Measurements from ENCODE around the gene GNG7. TPM values are rescaled to one million over a fixed set of nuclear protein-coding genes. Genes with fewer than 3 reads are reported as not detected.

GNG7 gene
- total RNA-seq, 1 donor from 2014 or later = 0.13 TPM

DNA sequence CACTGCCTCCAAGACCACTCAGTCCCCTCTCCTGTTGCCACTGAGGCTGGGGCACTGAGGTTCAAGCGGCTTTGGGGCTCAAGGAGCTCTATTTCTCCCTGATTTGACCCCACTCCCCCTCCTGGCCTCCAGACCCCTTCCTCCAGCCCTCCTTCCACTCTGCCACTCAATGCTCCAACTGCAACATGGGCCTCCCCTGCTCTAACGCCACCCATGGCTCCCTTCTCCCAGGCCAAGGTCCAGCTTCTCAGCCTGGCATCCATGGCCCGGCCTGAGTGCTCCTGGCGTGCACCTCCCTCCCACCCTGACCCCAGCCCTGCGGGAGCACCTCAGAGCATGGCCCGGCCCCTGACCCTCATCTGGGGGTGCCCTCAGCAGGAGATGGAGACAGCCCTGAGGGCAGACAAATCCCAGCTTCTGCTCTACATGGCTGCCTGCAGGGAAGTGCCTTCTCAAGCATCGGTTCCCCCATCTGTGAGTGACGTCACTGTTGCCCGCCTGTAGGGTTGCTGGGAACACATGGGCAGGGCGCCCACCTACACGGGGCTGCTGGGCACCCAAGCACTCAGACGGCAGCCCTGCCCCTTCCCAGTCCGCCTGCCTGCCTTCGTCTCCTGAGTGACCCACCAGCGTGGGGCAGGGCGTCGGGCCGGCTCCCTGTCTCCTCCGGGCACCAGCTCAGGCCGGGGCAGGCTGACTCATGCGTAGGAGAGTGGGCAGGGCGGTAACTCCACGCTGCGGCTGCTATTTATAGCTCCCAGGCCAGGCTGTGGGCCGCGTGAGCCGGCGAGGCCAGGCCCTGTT, 20.2 kb upstream of the GNG7 start:
- Mint-ChIP-seq H3K9me3 (no peaks in the 10 kb centered on the region), H3K27ac (no peak overlapping the region), H3K4me1 (ENCODE audit: low read depth) (no peaks in the 10 kb centered on the region), H3K27me3 (ENCODE audit: insufficient read depth) (peaks cover 31% of the 10 kb centered on the region), H3K36me3 (ENCODE audit: low read depth) (no peaks in the 10 kb centered on the region), H3K4me3 (no peak overlapping the region)
- no peak for DNase-seq (ENCODE audit: low spot score)
- intact Hi-C loops (cut with micrococcal nuclease) = no loop called here

DNA sequence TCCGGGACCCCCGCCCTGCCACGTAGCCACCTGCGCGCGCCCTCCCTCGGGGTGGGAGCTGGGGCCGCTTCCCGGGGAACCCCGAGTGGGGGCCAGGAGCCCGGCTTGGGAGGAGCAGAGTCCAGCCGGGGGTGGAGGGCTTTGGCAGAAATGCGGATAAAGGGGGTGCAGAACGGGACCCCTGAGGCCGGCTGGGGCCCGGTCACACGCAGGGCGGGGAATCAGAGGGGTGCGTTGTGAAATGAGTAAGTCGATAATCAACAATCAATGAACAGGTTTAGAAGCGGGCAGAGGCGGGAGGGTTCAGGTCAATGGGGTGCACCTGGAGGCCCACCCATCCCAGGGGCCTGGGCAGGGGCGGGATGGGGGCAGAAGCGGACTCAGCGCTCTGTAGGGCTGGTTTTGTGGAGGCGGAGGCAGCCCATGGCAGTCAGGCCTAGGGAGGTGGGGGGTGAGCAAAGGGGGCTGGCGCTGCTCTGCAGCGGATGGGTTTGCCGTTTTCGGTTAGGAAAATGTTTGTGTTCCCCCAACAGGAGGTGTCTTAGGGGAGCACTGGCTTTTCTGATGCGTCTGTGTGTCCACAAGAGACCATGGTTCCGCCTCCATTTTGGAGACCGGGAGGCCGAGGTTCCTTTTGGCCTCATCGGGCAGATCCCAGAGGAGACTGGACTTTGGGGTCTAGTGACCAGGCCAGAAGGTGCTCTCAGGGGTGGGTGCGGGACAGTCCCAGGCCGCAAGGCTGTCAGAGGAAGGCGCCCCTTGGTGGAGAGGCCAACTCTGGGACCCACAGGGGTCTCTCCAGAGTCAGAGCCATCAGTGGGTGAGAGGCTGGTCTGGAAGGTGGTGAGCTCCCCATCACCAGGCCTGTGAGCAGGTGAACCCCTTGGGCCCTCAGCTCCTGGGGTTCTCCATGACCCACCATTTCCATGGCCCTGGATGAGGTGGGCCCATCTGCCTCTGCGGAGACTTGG, 19.4 kb upstream of the GNG7 start:
- Mint-ChIP-seq H3K36me3 (ENCODE audit: low read depth) (no peaks in the 10 kb centered on the region), H3K9me3 (no peaks in the 10 kb centered on the region), H3K4me3 (no peak overlapping the region), H3K4me1 (ENCODE audit: low read depth) (no peaks in the 10 kb centered on the region), H3K27me3 (ENCODE audit: insufficient read depth) (peaks cover 31% of the 10 kb centered on the region), H3K27ac (no peak overlapping the region)
- no peak for DNase-seq (ENCODE audit: low spot score)
- intact Hi-C loops (cut with micrococcal nuclease) = no loop called here

DNA sequence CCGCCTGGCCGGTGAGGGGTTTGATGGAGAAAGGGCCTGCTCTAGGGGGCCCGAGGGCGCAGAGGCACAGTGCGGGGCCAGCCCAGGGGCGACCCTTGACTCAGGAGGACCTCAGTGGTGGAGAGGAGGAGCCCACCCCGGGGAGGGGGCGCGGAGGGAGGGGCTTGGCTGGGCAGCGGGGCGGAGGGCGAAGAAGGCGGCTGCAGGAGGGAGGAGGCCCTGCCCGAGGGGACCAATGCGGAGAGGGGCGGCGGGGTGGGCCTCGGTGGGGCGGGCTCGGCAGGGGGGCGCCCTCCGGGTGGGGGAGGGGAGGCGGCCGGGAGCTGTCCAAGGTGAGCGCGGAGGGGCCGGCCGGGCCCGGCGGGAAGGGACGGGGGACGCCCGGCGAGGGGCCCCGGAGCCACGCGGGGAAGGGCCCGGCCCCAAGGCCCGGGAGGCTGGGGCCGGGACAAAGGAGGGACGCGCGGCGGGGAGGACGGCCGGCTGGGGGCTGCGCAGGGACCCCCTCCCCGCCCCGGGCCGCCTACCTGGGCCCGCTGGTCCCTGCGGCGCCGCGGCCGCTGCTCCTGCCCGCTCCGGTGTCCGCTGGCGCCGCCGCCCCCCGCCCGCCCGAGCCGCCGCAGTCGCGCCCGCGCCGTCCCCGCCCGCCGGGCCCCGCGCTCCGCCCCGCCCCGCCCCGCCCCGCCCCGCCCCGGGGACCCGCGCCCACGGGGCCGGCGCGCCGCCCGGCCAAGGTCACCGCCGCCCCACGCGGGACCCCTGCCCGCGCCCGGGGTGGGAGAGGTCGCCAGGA, 18.5 kb upstream of the GNG7 start, which contains the start of gene DIRAS1:
Gene DIRAS1 (minus strand): TSS at position 596 of the 793 bp plus-strand sequence. CDS start 3,566 bp downstream, outside the sequence.
- H3K4me3 Mint-ChIP-seq = no peak within 1 kb of the TSS
- intact Hi-C loops (cut with micrococcal nuclease) = no loop called here
- H3K9me3 Mint-ChIP-seq = peaks cover under 1% of the 10 kb centered on the region
- H3K4me1 Mint-ChIP-seq (ENCODE audit: low read depth) = no peaks in the 10 kb centered on the region
- H3K27ac Mint-ChIP-seq = no peak within 1 kb of the TSS
- H3K27me3 Mint-ChIP-seq (ENCODE audit: insufficient read depth) = peaks cover 28% of the 10 kb centered on the region
- no peak for DNase-seq (ENCODE audit: low spot score)
- no peaks in the 10 kb centered on the region for H3K36me3 Mint-ChIP-seq (ENCODE audit: low read depth)

DNA sequence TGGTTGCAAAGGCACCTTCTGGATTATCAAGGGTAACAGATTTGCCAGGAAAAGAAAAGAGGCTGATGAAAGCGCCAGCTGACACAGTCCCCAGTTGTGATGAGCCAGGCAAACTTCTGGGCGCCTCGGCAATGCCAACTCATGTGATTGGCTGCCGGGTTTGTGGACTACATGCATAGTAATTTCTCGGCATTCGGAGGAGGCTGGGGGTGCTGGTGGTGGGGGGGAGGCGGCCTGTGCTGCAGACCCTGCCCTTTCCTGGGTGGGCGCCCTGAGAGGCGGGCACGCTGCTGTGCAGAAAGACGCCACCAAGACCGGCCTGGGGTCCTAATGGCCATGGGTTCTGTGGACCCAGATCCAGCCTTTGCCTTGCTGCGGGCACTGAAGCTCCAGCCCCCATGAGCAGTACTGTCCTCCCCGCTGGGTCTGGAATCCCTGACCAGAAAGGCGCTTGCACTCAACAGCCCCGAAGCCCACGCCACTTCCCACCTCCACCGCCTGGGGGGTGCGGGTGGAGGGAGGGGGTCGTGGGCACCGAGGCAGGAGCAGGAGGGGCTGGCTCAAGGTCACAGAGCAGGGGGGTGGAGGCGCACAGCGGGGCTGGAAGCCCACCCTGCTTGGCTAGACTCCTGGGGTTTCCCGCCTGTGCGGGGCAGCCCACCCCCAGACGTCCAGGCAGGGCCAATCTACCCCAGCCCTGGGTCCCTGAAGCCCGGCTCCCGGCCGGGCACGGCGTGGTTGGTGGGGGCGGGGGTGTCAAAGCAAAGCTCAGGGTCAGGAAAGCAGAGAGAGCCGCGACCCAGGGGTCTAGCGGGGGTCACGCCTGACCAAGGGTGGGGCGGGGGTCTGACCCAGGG, 17.7 kb upstream of the GNG7 start:
- no peaks in the 10 kb centered on the region for H3K4me1 Mint-ChIP-seq (ENCODE audit: low read depth)
- DNase-seq (ENCODE audit: low spot score) = no peak
- no peak overlapping the region for H3K27ac Mint-ChIP-seq
- H3K27me3 Mint-ChIP-seq (ENCODE audit: insufficient read depth) = peaks cover 26% of the 10 kb centered on the region
- intact Hi-C loops (cut with micrococcal nuclease) = no loop called here
- H3K4me3 Mint-ChIP-seq = no peak overlapping the region
- no peaks in the 10 kb centered on the region for H3K36me3 Mint-ChIP-seq (ENCODE audit: low read depth)
- H3K9me3 Mint-ChIP-seq = peaks cover 9% of the 10 kb centered on the region

DNA sequence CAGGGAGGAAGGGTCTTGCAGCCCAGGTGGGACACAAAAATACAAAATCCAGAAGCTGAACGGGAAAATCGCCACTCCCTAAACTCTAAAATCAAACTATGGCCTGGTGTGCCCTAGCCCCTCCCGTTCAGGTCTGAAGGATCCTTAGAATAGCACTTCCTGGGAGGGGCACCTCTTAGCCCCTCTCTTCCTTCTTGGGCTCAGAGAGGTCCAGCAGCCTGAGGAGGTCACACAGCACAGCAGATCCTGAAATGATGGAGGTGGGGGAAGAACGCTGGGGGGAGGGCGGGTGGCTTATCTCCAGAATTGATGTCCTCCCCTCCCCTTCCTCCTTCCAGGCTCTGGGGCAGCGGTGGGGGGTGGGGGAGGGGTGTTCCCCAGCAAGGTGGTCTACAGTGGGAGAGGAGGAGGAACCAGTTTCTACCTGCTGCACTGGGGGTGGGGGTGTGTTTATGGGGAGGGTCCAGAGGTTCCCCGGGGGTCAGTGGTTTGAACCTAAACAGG, 16.8 kb upstream of the GNG7 start:
- Mint-ChIP-seq H3K4me3 (no peak overlapping the region), H3K27ac (no peak overlapping the region), H3K4me1 (ENCODE audit: low read depth) (no peaks in the 10 kb centered on the region), H3K9me3 (peaks cover 11% of the 10 kb centered on the region), H3K27me3 (ENCODE audit: insufficient read depth) (peaks cover 26% of the 10 kb centered on the region), H3K36me3 (ENCODE audit: low read depth) (no peaks in the 10 kb centered on the region)
- no peak for DNase-seq (ENCODE audit: low spot score)
- intact Hi-C loops (cut with micrococcal nuclease) = no loop called here

DNA sequence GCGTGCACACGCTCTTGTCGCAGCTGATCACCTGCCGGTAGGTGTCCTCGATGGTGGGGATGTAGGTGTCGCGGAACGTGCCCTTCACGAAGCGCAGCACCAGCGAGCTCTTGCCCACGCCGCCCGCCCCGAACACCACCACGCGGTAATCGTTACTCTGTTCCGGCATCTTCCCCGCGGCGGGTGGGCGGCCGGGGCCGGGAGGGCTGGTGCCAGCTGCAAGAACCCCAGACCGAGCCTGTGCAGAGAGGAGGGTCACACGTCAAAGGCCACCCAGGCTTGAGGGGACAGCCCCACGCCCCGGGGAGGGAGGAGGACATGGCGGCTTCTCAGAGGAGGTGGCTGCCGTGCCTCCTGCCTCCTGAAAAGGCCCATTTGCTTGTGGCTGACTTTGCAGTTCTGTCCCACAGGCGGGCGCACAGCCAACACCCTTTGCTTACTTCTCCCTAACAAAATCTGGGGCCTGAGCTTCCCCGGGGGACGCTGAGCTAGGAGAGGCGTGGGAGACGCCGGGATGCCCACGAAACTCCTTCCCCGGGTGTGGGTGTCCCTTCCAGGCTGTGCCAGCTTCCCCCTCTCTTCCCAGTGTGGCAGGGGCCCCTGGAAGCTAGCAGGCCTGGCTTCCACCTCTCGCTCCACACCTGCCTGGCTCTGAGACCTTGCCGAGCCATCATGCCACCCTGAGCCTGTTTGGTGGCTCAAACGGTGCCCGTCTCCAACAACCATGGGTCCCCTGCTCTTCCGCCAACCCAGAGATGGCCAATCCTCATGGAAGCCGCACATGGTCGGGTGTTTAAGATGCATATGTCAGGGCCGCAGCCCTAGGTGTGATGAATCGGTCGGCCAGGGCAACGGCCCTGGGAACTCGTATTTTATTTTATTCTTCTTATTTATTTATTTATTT, 15.4 kb upstream of the GNG7 start:
- Mint-ChIP-seq H3K4me1 (ENCODE audit: low read depth) (no peaks in the 10 kb centered on the region), H3K27me3 (ENCODE audit: insufficient read depth) (peaks cover 24% of the 10 kb centered on the region), H3K9me3 (peaks cover 11% of the 10 kb centered on the region), H3K27ac (no peak overlapping the region), H3K36me3 (ENCODE audit: low read depth) (no peaks in the 10 kb centered on the region), H3K4me3 (no peak overlapping the region)
- intact Hi-C loops (cut with micrococcal nuclease) = no loop called here
- no peak for DNase-seq (ENCODE audit: low spot score)

DNA sequence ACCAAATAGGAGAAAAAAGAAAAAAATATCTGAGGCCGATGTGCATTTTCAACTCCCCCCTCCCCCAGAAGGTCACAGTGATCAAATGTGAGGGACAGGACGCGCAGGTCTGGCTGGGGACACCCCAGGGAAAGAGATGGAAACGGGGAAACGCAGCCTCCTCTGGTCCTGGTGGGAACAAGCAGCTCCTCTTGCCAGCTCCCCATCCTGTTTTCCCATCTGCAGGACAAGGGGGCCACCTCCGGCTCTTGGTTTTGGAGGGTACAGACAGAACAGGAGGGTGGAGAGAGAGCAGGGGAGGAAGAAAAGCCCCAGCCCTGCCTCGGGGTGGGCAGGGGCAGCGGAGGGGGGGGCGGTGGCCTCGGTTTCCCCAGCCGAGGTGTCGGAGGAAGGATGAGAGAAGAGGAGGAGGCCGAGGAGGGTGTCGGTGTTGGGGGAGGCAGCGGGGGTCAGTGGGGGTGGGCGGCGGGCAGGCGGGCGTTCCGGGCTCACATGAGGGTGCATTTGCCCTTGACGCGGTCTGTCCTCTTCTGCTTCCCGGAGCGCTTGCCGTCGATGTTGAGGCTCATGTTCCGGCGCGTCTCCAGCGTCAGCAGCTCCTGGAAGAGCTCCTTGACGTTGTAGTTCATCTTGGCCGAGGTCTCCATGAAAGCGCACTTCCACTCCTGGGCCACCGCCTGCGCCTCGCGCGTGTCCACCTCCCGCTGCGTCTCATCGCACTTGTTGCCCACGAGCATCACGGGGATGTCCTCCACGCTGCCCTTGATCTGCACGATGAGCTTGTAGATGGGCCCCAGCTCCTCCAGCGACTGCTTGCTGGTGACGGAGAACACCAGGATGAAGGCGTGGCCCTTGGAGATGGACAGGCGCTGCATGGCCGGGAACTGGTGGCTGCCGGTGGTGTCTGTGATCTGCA, 14.5 kb upstream of the GNG7 start:
- peaks cover 21% of the 10 kb centered on the region for H3K27me3 Mint-ChIP-seq (ENCODE audit: insufficient read depth)
- H3K27ac Mint-ChIP-seq = no peak overlapping the region
- H3K9me3 Mint-ChIP-seq = peaks cover 11% of the 10 kb centered on the region
- H3K4me1 Mint-ChIP-seq (ENCODE audit: low read depth) = no peaks in the 10 kb centered on the region
- no peak overlapping the region for H3K4me3 Mint-ChIP-seq
- no peaks in the 10 kb centered on the region for H3K36me3 Mint-ChIP-seq (ENCODE audit: low read depth)
- intact Hi-C loops (cut with micrococcal nuclease) = no loop called here
- no peak for DNase-seq (ENCODE audit: low spot score)

DNA sequence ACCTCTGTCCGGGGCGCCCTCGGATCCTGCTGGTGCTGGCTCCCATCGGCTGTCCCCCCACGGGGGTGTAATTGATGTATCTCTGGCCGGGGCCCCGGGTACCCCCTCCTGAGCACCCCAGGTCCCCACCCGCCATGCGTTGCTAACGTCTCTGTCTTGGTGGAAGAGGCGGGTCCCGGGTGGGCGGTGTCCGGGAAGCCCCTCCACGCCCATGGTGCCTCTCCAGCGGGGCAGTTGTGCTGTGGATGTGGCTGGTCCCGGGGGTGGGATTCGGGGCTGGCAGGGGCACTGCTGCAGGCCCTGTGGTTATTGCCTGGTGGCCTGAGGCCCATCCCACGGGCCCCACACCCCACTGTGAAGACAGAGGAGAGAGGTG, 13.8 kb upstream of the GNG7 start:
- Mint-ChIP-seq H3K4me1 (ENCODE audit: low read depth) (no peaks in the 10 kb centered on the region), H3K27ac (no peak overlapping the region), H3K27me3 (ENCODE audit: insufficient read depth) (peaks cover 18% of the 10 kb centered on the region), H3K36me3 (ENCODE audit: low read depth) (no peaks in the 10 kb centered on the region), H3K4me3 (no peak overlapping the region), H3K9me3 (peaks cover 11% of the 10 kb centered on the region)
- intact Hi-C loops (cut with micrococcal nuclease) = no loop called here
- no peak for DNase-seq (ENCODE audit: low spot score)

DNA sequence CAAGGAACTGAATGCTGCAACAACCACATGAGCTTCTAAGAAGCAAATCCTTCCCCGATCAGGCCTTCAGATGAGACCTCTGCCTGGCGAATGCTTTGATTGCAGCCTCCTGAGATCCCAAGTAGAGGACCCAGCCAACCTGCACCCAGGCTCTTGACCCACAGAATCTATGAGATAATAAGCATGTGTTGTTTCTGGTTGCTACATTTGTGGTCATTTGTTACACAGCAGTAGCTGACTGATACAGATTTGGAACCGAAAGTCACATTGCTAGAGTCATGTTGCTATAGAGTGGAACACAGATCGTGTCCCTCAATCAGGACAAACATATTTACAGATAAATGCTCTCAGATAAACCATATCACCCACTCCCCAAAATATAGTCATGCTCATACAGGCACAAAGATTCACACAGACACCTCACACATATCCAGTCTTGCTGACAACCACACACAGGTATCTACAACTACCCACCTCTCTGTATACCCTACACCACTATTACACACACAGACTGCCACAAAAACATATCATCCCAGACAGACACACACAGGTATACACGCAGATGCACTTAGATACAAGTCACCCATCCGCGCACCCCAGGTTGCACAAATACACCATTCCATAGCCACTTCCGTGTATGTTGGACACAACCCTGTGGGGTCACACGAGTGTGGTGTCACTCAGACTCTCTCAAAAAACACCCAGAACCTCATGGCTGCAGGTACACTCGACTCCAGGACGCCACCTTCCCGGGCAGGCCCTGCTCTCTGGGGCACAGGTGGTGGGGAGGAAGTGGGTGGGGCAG, 13.2 kb upstream of the GNG7 start:
- no peak for DNase-seq (ENCODE audit: low spot score)
- Mint-ChIP-seq H3K36me3 (ENCODE audit: low read depth) (no peaks in the 10 kb centered on the region), H3K4me3 (no peak overlapping the region), H3K9me3 (peaks cover 11% of the 10 kb centered on the region), H3K4me1 (ENCODE audit: low read depth) (no peaks in the 10 kb centered on the region), H3K27me3 (ENCODE audit: insufficient read depth) (peaks cover 18% of the 10 kb centered on the region), H3K27ac (no peak overlapping the region)
- intact Hi-C loops (cut with micrococcal nuclease) = no loop called here
